Vagina (tissue), 2 donors: Measurements from ENCODE around the gene KRT17. TPM values are rescaled to one million over a fixed set of nuclear protein-coding genes. Genes with fewer than 3 reads are reported as not detected.
A peak's percentile ranks its signal among the peaks of the same experiment; 100 is the strongest.

Experiments used
- DNase-seq, 2 donors: peaks; one replicate each; pipeline ENCODE4 v3.0.0-alpha.2; 2017; ENCODE audit errors: extremely low spot score in 2 of 2
- H3K27ac ChIP-seq: fragments of 200-600 bp; sonication (generic); one replicate; pipeline ENCODE4 v1.5.1; 2019
- H3K27me3 ChIP-seq: fragments of 200-600 bp; sonication (generic); one replicate; pipeline ENCODE4 v1.5.1; 2019
- H3K36me3 ChIP-seq, 2 donors: fragments of 200-600 bp; sonication (generic); one replicate each; pipeline ENCODE4 v1.5.1; 2017 to 2019
- H3K4me1 ChIP-seq: fragments of 200-600 bp; sonication (generic); one replicate; pipeline ENCODE4 v1.5.1; 2019
- H3K4me3 ChIP-seq, 2 donors: fragments of 200-600 bp; sonication (generic); 1 replicate in 1 of 2; 2 replicates in 1 of 2; pipeline ENCODE4 v1.5.1; 2016 to 2019
- H3K9me3 ChIP-seq: fragments of 200-600 bp; sonication (generic); one replicate; pipeline ENCODE4 v1.5.1; 2019
- CTCF ChIP-seq, 3 experiments: fragments of 450-650 bp in 2 of 3; fragments of 200-600 bp in 1 of 3; sonication (generic) in 1 of 3; IDR thresholded peaks; one replicate each; pipeline ENCODE4 v1.5.1; 2017 to 2019; ENCODE audit warnings: antibody characterized with exemption in 3 of 3, mild to moderate bottlenecking in 2 of 3, moderate library complexity in 2 of 3
- POLR2A ChIP-seq, 2 donors: fragments of 450-650 bp; IDR thresholded peaks; one replicate each; pipeline ENCODE4 v1.6.1; 2017; ENCODE audit warnings: antibody characterized with exemption in 2 of 2, mild to moderate bottlenecking in 2 of 2, moderate library complexity in 2 of 2
- POLR2AphosphoS5 ChIP-seq, 2 donors: sonication (generic); formaldehyde crosslinking; IDR thresholded peaks; one replicate each; pipeline ENCODE4 v1.9.0; 2017; ENCODE audit warnings: antibody characterized with exemption in 2 of 2, mild to moderate bottlenecking in 2 of 2, low read depth in 1 of 2; ENCODE audit not compliant: insufficient read depth in 1 of 2
- intact Hi-C: fragments of 100-400 bp; cut with DNase I; formaldehyde crosslinking; loops from one replicate; pipeline ENCODE4 v1.15.1; 2023
- total RNA-seq: library from RNA; depleted of rRNA; stranded (reverse); fragments of >200 nt; gene quantifications from one replicate; pipeline ENCODE4 v1.2.3, GENCODE V29; 2016

The KRT17 gene
- total RNA-seq, 1 donor from 2014 or later = 165 TPM

- TF ChIP-seq CTCF (IDR thresholded peaks at IDR 0.05) (no peak), POLR2A (IDR thresholded peaks at IDR 0.05) (no peak), POLR2AphosphoS5 (IDR thresholded peaks at IDR 0.05; ENCODE audit: insufficient read depth in 1 of 2, low read depth in 1 of 2) (no peak)
- H3K27me3 ChIP-seq = no peaks in the 10 kb centered on the region
- DNase-seq = no peak
- no peak overlapping the region for H3K4me3 ChIP-seq
- intact Hi-C loops = no loop called here
- H3K36me3 ChIP-seq = no peaks in the 10 kb centered on the region
- H3K9me3 ChIP-seq = no peaks in the 10 kb centered on the region
- peaks cover 19% of the 10 kb centered on the region for H3K4me1 ChIP-seq
- H3K27ac ChIP-seq = no peak overlapping the region
Measured at GRCh38 chr17:41638194-41638593, 13.8 kb upstream of the KRT17 start.

- TF ChIP-seq POLR2AphosphoS5 (IDR thresholded peaks at IDR 0.05; ENCODE audit: insufficient read depth in 1 of 2, low read depth in 1 of 2) (no peak), CTCF (IDR thresholded peaks at IDR 0.05) (no peak), POLR2A (IDR thresholded peaks at IDR 0.05) (no peak)
- intact Hi-C loops = no loop called here
- DNase-seq = no peak
Measured at GRCh38 chr17:41636652-41637051, 12.3 kb upstream of the KRT17 start.

DNA sequence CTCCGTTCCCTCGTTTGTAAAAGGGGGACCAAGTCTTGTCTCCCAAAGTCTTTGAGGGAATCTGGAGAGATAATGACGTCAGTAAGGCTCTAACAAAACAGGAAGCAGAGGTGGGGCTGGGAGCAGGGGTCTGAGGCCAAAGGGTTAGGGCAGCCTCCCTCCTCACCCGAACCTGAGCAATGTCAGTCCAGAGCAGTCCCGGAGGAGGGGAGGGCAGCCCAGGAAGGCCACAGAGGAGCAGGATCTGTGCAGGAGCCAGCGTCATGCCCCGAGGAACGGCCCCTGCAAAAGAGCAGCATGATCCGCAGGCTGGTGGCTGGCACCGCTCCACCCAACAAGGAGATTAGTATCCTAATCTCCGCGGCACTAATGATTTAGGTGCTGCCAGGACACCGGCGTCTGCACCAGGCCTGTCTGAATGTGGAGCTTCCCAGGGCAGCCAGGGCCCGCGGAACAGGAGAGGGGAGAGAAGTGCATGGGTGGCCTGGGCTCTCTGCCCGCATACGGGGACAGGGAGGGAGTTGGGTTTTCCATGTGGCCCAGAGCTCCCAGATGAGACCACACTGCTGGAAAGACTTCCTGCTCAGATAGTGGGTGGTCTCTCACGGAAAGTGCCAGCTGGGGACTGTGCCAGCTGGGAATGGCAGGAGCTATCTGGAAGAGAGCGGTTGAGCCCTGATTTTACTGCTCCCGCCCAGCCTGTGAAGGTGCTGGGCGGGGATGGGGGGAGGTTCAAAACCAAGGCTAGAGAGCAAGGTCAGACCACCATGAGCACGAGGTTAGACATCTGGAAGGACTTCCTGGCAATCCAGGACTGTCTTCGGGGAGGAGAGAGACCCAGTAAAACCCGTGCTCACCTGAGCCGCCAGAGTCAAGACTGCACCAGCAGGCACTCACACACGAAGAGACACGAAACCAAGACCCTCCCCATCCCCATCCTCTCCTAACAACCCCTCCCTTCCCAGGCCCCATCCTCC, 11.0 kb upstream of the KRT17 start:
- DNase-seq = no peak
- H3K4me3 ChIP-seq = no peak overlapping the region
- no peak for TF ChIP-seq CTCF (IDR thresholded peaks at IDR 0.05)
- H3K27me3 ChIP-seq = no peaks in the 10 kb centered on the region
- peak overlapping the region; percentile 39 for H3K27ac ChIP-seq
- peaks cover 19% of the 10 kb centered on the region for H3K4me1 ChIP-seq
- intact Hi-C loops = no loop called here
- H3K9me3 ChIP-seq = no peaks in the 10 kb centered on the region
- no peaks in the 10 kb centered on the region for H3K36me3 ChIP-seq

More at GRCh38 chr17:41636652-41637051, 12.3 kb upstream of the KRT17 start:
- Histone ChIP-seq H3K4me1 (peaks cover 19% of the 10 kb centered on the region), H3K27ac (no peak overlapping the region), H3K27me3 (no peaks in the 10 kb centered on the region), H3K9me3 (no peaks in the 10 kb centered on the region), H3K36me3 (no peaks in the 10 kb centered on the region), H3K4me3 (no peak overlapping the region)

GRCh38 chr17:41634639-41635038, 10.3 kb upstream of the KRT17 start:
- peak overlapping the region; percentile 39 for H3K27ac ChIP-seq
- H3K4me1 ChIP-seq = peaks cover 19% of the 10 kb centered on the region
- DNase-seq = no peak
- TF ChIP-seq POLR2AphosphoS5 (IDR thresholded peaks at IDR 0.05; ENCODE audit: insufficient read depth in 1 of 2, low read depth in 1 of 2) (no peak), CTCF (IDR thresholded peaks at IDR 0.05) (no peak), POLR2A (IDR thresholded peaks at IDR 0.05) (no peak)
- H3K27me3 ChIP-seq = no peaks in the 10 kb centered on the region
- no peaks in the 10 kb centered on the region for H3K9me3 ChIP-seq
- no peaks in the 10 kb centered on the region for H3K36me3 ChIP-seq
- H3K4me3 ChIP-seq = no peak overlapping the region
- intact Hi-C loops = no loop called here

GRCh38 chr17:41633556-41634199, 9.3 kb upstream of the KRT17 start:
- H3K36me3 ChIP-seq = no peaks in the 10 kb centered on the region
- no peaks in the 10 kb centered on the region for H3K27me3 ChIP-seq
- DNase-seq = no peak
- no peaks in the 10 kb centered on the region for H3K9me3 ChIP-seq
- intact Hi-C loops = no loop called here
- TF ChIP-seq CTCF (IDR thresholded peaks at IDR 0.05) (no peak), POLR2A (IDR thresholded peaks at IDR 0.05) (no peak), POLR2AphosphoS5 (IDR thresholded peaks at IDR 0.05; ENCODE audit: insufficient read depth in 1 of 2, low read depth in 1 of 2) (no peak)
- no peak overlapping the region for H3K27ac ChIP-seq
- H3K4me1 ChIP-seq = peaks cover 19% of the 10 kb centered on the region
- H3K4me3 ChIP-seq = no peak overlapping the region
